Gastroesophageal sphincter (tissue), 3 donors: ENCODE results near the gene RIGI.
A peak's percentile ranks its signal among the peaks of the same experiment; 100 is the strongest.

Experiments
- EP300 ChIP-seq: sonication (generic); formaldehyde crosslinking; IDR thresholded peaks from one replicate; pipeline ENCODE4 v1.6.1; 2017; ENCODE audit warnings: antibody characterized with exemption, mild to moderate bottlenecking
- POLR2A ChIP-seq, 2 donors: fragments of 450-650 bp; IDR thresholded peaks; one replicate each; pipeline ENCODE4 v1.6.1; 2017; ENCODE audit warnings: antibody characterized with exemption in 2 of 2, mild to moderate bottlenecking in 2 of 2, moderate library complexity in 1 of 2
- TF ChIP-seq, protein P1 (sequence below), 4 experiments: fragments of 200-600 bp in 2 of 4; fragments of 450-650 bp in 2 of 4; sonication (generic) in 1 of 4; IDR thresholded peaks; one replicate each; pipeline ENCODE4 v1.5.1; 2017 to 2019; ENCODE audit warnings: antibody characterized with exemption in 4 of 4, mild to moderate bottlenecking in 2 of 4, moderate library complexity in 2 of 4

DNA sequence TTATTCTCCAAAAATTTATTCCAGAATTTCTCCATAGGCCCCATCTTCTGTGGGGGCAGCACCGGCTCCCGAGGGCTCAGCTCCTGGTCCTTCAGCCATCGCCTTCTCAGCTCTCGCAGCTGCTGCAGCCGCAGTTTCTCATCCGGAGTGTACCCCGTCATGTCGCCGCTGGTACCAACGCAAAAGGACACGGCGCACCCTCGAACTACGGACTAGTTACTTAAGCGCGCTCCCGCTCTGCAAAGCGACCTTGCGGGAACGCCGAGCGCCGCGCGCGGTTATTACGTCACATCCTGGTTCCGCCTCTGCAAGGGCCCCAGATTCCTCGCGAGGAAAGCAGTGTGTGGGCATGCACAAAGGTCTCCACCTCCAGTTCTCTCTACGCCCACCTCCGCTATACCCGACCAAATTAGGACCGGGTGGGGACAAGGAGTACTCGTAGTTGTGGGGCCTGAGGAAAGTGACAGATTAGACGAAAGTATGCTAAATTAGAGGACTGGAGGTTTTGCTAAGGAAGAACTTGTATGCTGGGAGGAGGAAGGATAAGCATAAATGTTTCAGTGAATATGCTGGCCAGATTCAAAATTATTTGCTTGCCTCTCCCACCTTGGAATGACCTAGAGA lies 47.0 kb upstream of the RIGI start, which contains the start of gene NDUFB6:
- TF ChIP-seq, protein P1, sequence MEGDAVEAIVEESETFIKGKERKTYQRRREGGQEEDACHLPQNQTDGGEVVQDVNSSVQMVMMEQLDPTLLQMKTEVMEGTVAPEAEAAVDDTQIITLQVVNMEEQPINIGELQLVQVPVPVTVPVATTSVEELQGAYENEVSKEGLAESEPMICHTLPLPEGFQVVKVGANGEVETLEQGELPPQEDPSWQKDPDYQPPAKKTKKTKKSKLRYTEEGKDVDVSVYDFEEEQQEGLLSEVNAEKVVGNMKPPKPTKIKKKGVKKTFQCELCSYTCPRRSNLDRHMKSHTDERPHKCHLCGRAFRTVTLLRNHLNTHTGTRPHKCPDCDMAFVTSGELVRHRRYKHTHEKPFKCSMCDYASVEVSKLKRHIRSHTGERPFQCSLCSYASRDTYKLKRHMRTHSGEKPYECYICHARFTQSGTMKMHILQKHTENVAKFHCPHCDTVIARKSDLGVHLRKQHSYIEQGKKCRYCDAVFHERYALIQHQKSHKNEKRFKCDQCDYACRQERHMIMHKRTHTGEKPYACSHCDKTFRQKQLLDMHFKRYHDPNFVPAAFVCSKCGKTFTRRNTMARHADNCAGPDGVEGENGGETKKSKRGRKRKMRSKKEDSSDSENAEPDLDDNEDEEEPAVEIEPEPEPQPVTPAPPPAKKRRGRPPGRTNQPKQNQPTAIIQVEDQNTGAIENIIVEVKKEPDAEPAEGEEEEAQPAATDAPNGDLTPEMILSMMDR (IDR thresholded peaks at IDR 0.05), result no peak
- peak; percentile 68 to 77 for TF ChIP-seq POLR2A (IDR thresholded peaks at IDR 0.05)
- TF ChIP-seq EP300, result no peak
